ENCODE data around the gene HOXA7. TPM values are rescaled to one million over a fixed set of nuclear protein-coding genes. Genes with fewer than 3 reads are reported as not detected.

HOXA7 gene
- polyA plus RNA-seq, 1 donor: 2.3 TPM

DNA sequence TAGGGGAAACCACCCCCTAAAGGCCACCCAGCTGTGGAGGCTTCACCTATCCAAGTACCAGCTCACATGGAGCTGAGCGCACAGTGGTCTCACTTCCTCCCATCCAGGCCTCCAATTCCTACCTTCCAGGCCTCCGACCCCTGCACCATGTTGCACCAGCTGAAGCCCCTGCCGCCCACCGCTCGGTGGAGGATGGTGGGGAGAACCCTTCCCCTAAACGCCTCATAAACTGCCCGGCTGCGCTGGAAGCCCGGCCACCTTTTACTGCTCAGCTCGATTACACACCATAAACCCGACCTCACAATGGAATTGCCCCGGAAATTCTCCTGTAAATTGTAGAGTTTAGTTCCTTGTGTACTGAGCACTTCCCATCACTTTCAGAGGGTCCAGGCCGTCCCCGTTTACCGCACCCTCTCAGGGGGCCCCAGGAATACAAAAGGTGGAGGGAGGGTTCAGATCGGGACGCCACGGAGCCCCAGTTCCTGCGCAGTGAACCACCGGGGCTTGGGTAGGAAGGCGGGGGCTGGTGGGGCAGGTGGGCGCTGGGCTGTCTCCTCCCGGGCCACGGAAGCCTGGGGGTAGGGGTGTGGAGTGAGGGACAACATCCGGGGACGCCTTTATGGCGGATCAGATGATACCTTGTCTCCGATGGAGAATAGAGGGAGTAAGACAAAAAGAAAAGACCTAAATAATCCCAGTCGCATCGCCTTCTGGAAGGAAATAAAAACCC is 1.4 kb upstream of the HOXA7 start:
- H3K4me1 ChIP-seq (ENCODE audit: control insufficient read depth, insufficient read depth, low read length): peaks cover 14% of the 10 kb centered on the region
- WGBS (ENCODE audit: insufficient coverage, low lambda C conversion rate): 19% methylated on average over 5 of the region's 30 CpGs

GRCh38 chr7:27156916-27157701 is 634 bp upstream of the HOXA7 start:
- H3K36me3 ChIP-seq (ENCODE audit: control insufficient read depth, insufficient read depth, low read length): no peaks in the 10 kb centered on the region
- no CpG with 5 or more reads among the region's 30 CpGs for WGBS (ENCODE audit: insufficient coverage, low lambda C conversion rate)
- H3K4me3 ChIP-seq (ENCODE audit: low read length): peak overlapping the region; percentile 27
- DNase-seq: no peak
- peaks cover 23% of the 10 kb centered on the region for H3K9me3 ChIP-seq (ENCODE audit: control insufficient read depth, low read depth, low read length)
- H3K27me3 ChIP-seq (ENCODE audit: control insufficient read depth, insufficient read depth, low read length): peaks cover 97% of the 10 kb centered on the region
- peaks cover 17% of the 10 kb centered on the region for H3K4me1 ChIP-seq (ENCODE audit: control insufficient read depth, insufficient read depth, low read length)
- peak overlapping the region; percentile 37 for H3K27ac ChIP-seq (ENCODE audit: low read length)

More for the DNA sequence above, 1.4 kb upstream of the HOXA7 start:
- no peak for DNase-seq
- H3K9me3 ChIP-seq (ENCODE audit: control insufficient read depth, low read depth, low read length): peaks cover 18% of the 10 kb centered on the region
- H3K4me3 ChIP-seq (ENCODE audit: low read length): peak overlapping the region; percentile 27
- H3K36me3 ChIP-seq (ENCODE audit: control insufficient read depth, insufficient read depth, low read length): no peaks in the 10 kb centered on the region
- peaks cover 94% of the 10 kb centered on the region for H3K27me3 ChIP-seq (ENCODE audit: control insufficient read depth, insufficient read depth, low read length)
- H3K27ac ChIP-seq (ENCODE audit: low read length): peak overlapping the region; percentile 37

- Histone ChIP-seq H3K36me3 (ENCODE audit: control insufficient read depth, insufficient read depth, low read length) (no peaks in the 10 kb centered on the region), H3K4me1 (ENCODE audit: control insufficient read depth, insufficient read depth, low read length) (peaks cover 13% of the 10 kb centered on the region), H3K27ac (ENCODE audit: low read length) (peak overlapping the region; percentile 69), H3K9me3 (ENCODE audit: control insufficient read depth, low read depth, low read length) (peaks cover 30% of the 10 kb centered on the region), H3K27me3 (ENCODE audit: control insufficient read depth, insufficient read depth, low read length) (peaks cover 99% of the 10 kb centered on the region), H3K4me3 (ENCODE audit: low read length) (peak overlapping the region; percentile 63)
- DNase-seq: no peak
- WGBS (ENCODE audit: insufficient coverage, low lambda C conversion rate): 0% methylated on average over 1 of the region's 63 CpGs
These were observed 513 bp downstream of the HOXA7 start for GRCh38 chr7:27155816-27156507.

- Histone ChIP-seq H3K36me3 (ENCODE audit: control insufficient read depth, insufficient read depth, low read length) (no peaks in the 10 kb centered on the region), H3K4me1 (ENCODE audit: control insufficient read depth, insufficient read depth, low read length) (peaks cover 10% of the 10 kb centered on the region), H3K27me3 (ENCODE audit: control insufficient read depth, insufficient read depth, low read length) (peaks cover 97% of the 10 kb centered on the region), H3K4me3 (ENCODE audit: low read length) (peak overlapping the region; percentile 63), H3K9me3 (ENCODE audit: control insufficient read depth, low read depth, low read length) (peaks cover 25% of the 10 kb centered on the region), H3K27ac (ENCODE audit: low read length) (peak overlapping the region; percentile 2)
- no CpG with 5 or more reads among the region's 48 CpGs for WGBS (ENCODE audit: insufficient coverage, low lambda C conversion rate)
- DNase-seq: no peak
These were observed 1.3 kb downstream of the HOXA7 start for GRCh38 chr7:27154901-27155815.

DNA sequence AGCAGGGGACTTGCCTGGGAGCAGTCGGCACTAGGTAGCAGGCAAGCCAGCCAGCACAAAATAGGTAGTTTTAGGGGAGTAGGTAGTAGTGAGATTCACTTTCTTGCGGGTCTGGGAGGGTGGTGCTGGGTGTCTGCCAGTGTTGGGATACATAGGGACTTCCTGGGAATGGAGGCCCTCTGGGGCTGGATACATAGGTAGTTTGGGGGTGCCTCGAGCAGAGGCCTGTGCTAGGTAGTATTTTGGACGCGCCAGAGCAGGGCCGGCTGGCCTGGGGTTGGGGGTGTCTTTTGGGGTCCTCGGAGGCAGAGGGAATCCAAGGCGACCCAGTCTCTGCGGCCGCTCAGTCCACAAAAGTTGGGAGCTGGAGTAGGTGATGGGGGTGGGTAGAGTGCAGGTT is 2.1 kb downstream of the HOXA7 start:
- DNase-seq: no peak
- WGBS (ENCODE audit: insufficient coverage, low lambda C conversion rate): 80% methylated on average over 1 of the region's 10 CpGs

GRCh38 chr7:27153526-27153925 is 2.9 kb downstream of the HOXA7 start:
- Histone ChIP-seq H3K9me3 (ENCODE audit: control insufficient read depth, low read depth, low read length) (peaks cover 21% of the 10 kb centered on the region), H3K27ac (ENCODE audit: low read length) (no peak overlapping the region), H3K4me1 (ENCODE audit: control insufficient read depth, insufficient read depth, low read length) (peaks cover 8% of the 10 kb centered on the region), H3K4me3 (ENCODE audit: low read length) (no peak overlapping the region), H3K27me3 (ENCODE audit: control insufficient read depth, insufficient read depth, low read length) (peaks cover 94% of the 10 kb centered on the region), H3K36me3 (ENCODE audit: control insufficient read depth, insufficient read depth, low read length) (no peaks in the 10 kb centered on the region)
- DNase-seq: no peak
- no CpG with 5 or more reads among the region's 3 CpGs for WGBS (ENCODE audit: insufficient coverage, low lambda C conversion rate)

More for the DNA sequence above, 2.1 kb downstream of the HOXA7 start:
- peaks cover 23% of the 10 kb centered on the region for H3K9me3 ChIP-seq (ENCODE audit: control insufficient read depth, low read depth, low read length)
- peaks cover 94% of the 10 kb centered on the region for H3K27me3 ChIP-seq (ENCODE audit: control insufficient read depth, insufficient read depth, low read length)
- no peak overlapping the region for H3K4me3 ChIP-seq (ENCODE audit: low read length)
- no peaks in the 10 kb centered on the region for H3K36me3 ChIP-seq (ENCODE audit: control insufficient read depth, insufficient read depth, low read length)
- peaks cover 8% of the 10 kb centered on the region for H3K4me1 ChIP-seq (ENCODE audit: control insufficient read depth, insufficient read depth, low read length)
- H3K27ac ChIP-seq (ENCODE audit: low read length): no peak overlapping the region

DNA sequence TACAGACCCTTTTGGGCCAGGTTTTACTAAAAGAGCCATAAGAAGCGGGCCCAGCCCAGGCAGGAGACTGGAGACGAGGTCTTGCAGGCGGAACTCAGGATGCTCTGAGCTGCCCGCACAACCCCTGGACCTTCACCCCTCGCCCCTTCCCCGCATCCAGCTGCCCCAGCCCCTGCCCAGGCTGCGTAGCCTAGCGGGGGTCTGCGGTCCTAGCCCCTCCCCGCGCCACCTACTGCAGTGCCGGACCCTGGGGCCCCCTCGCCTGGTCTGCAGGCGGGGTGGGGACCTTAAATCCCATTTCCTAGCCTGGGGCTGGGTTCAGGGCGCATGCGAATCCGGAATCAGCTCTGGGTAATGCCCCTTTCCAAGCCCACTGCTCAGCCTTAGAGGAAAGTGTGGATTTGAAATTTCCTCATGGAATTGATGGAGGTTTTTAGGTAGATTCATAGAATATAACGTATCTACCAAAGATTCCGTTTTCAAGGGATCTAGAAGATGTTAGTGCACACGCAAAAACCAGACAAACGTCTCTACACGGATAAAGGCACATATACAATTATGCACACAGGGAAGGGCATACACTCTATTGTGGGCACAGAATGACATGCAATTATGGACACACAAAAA is 3.5 kb downstream of the HOXA7 start:
- Histone ChIP-seq H3K9me3 (ENCODE audit: control insufficient read depth, low read depth, low read length) (peaks cover 20% of the 10 kb centered on the region), H3K36me3 (ENCODE audit: control insufficient read depth, insufficient read depth, low read length) (no peaks in the 10 kb centered on the region), H3K4me1 (ENCODE audit: control insufficient read depth, insufficient read depth, low read length) (peaks cover 12% of the 10 kb centered on the region), H3K27ac (ENCODE audit: low read length) (peak overlapping the region; percentile 89), H3K27me3 (ENCODE audit: control insufficient read depth, insufficient read depth, low read length) (peaks cover 94% of the 10 kb centered on the region), H3K4me3 (ENCODE audit: low read length) (peak overlapping the region; percentile 73)
- WGBS (ENCODE audit: insufficient coverage, low lambda C conversion rate): 60% methylated on average over 2 of the region's 22 CpGs
- DNase-seq: no peak

DNA sequence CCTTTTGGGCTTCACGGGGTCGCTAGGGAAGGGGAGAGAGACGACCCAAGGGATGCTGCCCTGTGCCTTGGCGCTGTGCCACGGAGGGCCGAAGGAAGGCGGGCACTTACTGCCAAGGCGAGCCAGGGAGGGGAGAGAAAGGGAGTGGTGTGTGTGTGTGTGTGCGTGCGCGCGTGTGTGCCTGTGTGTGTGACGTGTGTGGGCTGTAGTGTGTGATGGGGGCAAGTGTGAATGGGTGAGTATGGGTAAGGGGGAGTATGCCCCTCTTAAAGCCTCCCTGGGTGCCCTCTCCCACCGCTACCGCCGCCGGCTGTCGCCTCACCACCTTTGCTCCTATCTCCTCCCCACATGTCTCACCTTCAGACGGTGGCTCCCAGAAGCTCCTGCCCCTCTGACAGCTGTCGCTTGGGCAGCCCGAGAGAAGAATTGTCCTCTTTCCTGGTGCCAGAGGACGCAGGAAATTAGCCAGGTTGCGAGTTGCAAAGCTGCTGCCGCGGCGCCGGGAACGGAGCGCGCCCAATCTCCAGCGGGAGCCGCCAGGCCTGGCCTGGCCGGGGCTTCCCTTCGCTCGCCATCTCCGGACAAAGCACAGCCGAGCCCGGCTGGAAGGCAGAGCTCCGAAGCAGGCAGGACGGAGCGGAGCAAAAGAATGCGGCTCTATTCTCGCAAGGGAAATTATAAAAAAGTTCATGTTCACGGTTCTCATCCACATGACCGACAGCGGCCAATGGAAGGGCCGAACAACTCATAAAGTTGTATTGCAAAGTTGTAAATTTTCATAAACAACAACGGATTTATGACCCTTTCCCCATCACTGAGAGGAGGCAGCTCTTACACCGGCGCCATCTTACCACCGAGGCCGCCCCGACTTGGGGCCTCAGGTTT is 4.3 kb downstream of the HOXA7 start, which contains the start of gene HOXA3:
TSS of gene HOXA3 (minus strand) at position 653 of the 885 bp plus-strand sequence. CDS start 41,943 bp downstream, outside the sequence.
- 54% methylated on average over 6 of the region's 53 CpGs for WGBS (ENCODE audit: insufficient coverage, low lambda C conversion rate)
- no peak for DNase-seq
- Histone ChIP-seq H3K4me1 (ENCODE audit: control insufficient read depth, insufficient read depth, low read length) (peaks cover 14% of the 10 kb centered on the region), H3K27ac (ENCODE audit: low read length) (peak within 1 kb of the TSS; percentile 89), H3K9me3 (ENCODE audit: control insufficient read depth, low read depth, low read length) (peaks cover 21% of the 10 kb centered on the region), H3K27me3 (ENCODE audit: control insufficient read depth, insufficient read depth, low read length) (peaks cover 92% of the 10 kb centered on the region), H3K36me3 (ENCODE audit: control insufficient read depth, insufficient read depth, low read length) (no peaks in the 10 kb centered on the region), H3K4me3 (ENCODE audit: low read length) (peak within 1 kb of the TSS; percentile 73)
